GM20000 (cell line): Measurements from ENCODE around the gene MAPK9.

Experiments
- DNase-seq: peaks from one replicate; pipeline ENCODE4 v3.0.0; 2012; ENCODE audit warnings: low spot score
- CTCF ChIP-seq: IDR thresholded peaks from 2 replicates; pipeline ENCODE4 v1.5.1; 2012; ENCODE audit warnings: mild to moderate bottlenecking, control low read depth; ENCODE audit errors: extremely low read depth, missing control alignments

The MAPK9 gene

DNA sequence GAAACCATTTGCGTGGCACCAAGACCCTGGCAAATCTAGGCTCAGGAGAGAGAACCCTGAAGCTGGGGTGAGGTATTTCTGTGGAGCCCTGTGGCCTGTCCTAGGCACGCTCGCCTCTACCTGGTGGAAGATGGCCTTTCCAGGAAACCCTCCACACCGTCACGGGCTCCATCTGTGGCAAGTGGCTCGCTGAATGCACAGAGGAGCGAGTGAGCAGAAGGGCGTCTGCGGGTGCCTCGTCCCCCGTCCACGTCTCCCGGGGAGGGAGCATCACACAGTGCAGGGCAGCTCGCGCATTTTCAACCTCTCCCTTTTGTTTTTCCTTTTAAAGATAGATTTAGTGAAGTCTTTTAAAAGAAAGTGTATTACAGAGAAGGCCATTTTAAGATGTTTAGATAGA lies 57.6 kb downstream of the MAPK9 start:
- no peak for TF ChIP-seq CTCF

DNA sequence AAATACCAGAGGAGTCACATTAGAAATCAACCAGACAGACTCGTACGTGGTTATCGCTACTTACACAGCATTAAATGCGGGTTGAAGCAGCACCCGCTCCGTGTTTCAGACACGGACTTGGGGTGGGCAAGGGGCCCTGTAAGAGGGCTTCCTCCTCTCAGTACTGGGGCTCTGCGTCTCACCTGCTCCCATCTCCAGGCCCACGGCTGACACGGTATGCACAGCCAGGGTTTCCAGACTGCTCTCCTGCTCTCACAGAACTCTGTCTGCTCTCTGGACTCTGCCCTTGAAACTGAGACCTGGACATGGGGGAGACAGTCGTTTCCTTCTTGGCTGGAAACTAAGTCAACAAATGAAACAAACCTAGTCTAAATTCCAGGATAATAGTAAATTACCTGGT lies 58.2 kb downstream of the MAPK9 start:
- no peak for TF ChIP-seq CTCF
- no peak for DNase-seq

More for the DNA sequence above, 57.6 kb downstream of the MAPK9 start:
- no peak for DNase-seq

GRCh38 chr5:180230017-180230416 lies 61.9 kb downstream of the MAPK9 start:
- DNase-seq, result no peak
- TF ChIP-seq CTCF, result no peak

GRCh38 chr5:180222056-180222455 lies 69.8 kb downstream of the MAPK9 start:
- TF ChIP-seq CTCF, result no peak

GRCh38 chr5:180217797-180218196 lies 74.1 kb downstream of the MAPK9 start:
- TF ChIP-seq CTCF, result no peak
- no peak for DNase-seq

More at GRCh38 chr5:180222056-180222455, 69.8 kb downstream of the MAPK9 start:
- no peak for DNase-seq

DNA sequence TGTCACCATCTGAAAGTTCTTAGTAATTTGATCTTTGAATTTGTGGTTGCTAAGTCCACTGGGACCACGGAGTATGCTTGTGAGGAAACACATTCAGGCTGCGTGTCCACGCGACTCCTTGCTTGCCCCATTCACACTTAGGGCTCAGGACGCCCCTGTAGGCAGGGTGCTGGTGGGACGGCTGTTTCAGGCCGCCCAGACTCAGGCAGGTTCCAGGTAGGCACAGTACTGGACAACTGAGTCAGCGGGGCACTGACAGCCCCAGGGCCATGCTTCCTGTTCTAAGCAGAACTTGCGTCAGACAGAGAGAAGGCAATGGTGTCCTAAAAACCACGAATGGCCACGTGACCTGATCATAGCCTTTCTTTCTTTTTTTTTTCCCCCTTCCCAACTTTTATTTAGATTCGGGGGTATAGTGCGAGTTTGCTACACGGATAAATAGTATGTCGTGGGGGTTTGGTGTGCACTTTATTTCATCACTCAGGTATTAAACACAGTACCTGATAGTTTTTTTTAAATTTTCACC lies 75.2 kb downstream of the MAPK9 start:
- no peak for TF ChIP-seq CTCF
- no peak for DNase-seq

GRCh38 chr5:180215783-180216630 lies 75.9 kb downstream of the MAPK9 start:
- DNase-seq, result no peak
- TF ChIP-seq CTCF, result no peak
